HG03520 (cell line): ENCODE results near the gene MIEN1.
"Not testable (repeated sequence)": the region's sequence is repeated elsewhere in the genome, so short reads cannot be mapped to it uniquely, and the experiment has no call there.

Experiments
- ATAC-seq: cut with Tn5 transposase; IDR thresholded peaks from one replicate; pipeline ENCODE4 v1.9.1; 2021; ENCODE audit warnings: mild to moderate bottlenecking, moderate library complexity; ENCODE audit not compliant: unreplicated experiment

The MIEN1 gene

DNA sequence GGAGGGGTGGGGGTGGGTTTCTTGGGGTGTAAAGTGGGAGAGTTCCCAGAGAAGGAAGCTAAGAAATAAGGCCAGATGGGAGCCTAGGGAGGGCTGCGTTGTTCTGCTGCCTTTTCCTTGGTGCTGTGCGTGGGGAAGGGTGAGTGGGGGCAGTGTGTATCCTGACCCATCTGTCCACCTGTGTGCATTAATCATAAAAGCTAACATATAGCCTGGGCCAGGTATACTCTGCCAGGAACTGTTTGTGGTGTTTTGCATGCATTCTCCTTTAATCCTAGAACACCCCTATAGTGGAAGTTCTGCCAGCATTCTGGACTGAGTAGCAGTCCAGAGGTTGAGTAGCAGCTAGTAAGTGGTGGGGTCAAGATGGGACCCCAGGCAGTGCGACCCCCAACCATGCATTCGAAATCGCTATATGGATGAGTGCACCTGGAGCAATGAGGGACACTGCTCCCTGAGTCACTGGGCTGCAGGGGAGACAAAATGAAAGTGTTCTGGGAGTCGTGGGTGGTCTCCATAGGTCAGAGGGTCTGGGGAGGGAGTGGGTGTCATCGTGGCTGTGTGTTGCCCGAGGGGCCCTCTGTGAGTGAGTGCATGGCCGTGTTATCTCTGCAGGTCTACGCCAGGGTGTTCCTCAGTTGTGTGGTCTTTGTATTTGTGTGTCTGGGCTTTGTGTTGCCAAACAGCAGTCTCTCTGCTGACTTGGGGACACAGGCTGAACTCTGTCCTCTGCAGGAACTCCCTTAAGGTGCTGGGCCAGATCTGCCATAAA, 29.1 kb downstream of the MIEN1 start:
- ATAC-seq = no peak

DNA sequence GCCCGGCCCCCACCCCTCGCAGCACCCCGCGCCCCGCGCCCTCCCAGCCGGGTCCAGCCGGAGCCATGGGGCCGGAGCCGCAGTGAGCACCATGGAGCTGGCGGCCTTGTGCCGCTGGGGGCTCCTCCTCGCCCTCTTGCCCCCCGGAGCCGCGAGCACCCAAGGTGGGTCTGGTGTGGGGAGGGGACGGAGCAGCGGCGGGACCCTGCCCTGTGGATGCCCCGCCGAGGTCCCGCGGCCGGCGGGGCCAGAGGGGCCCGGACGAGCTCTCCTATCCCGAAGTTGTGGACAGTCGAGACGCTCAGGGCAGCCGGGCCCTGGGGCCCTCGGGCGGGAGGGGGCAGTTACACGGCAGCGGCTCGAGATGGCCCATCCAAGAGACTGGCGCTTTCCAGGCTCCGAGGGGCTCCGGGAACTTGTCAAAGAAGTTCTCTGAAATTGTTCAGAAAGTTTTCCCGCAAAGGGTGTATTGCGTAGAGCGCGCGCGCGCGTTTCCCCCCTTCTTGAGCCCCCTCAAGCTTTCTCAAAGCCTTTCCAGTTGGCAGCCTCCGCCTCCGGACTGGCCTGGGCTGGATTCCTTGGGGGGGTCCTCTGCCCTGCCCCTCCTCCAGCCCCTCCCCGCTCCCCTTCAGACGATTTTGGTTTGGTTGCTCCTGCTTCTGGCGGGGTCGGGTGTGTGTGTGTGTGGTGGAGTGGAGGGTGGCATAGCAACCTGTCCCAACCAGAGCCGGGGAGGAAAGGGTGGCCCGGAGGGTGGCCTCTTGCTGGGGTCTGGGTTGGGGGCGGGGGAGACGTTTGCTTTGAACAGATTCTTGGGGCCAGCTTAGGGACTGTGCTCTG, 30.0 kb downstream of the MIEN1 start:
- no peak for ATAC-seq

DNA sequence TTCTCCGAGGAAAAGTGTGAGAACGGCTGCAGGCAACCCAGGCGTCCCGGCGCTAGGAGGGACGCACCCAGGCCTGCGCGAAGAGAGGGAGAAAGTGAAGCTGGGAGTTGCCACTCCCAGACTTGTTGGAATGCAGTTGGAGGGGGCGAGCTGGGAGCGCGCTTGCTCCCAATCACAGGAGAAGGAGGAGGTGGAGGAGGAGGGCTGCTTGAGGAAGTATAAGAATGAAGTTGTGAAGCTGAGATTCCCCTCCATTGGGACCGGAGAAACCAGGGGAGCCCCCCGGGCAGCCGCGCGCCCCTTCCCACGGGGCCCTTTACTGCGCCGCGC, 30.5 kb downstream of the MIEN1 start, which contains the start of gene ERBB2:
Gene ERBB2 (plus strand): TSS at position 247 of the 330 bp plus-strand sequence. CDS start 175 bp downstream, outside the sequence.
- ATAC-seq = no peak

DNA sequence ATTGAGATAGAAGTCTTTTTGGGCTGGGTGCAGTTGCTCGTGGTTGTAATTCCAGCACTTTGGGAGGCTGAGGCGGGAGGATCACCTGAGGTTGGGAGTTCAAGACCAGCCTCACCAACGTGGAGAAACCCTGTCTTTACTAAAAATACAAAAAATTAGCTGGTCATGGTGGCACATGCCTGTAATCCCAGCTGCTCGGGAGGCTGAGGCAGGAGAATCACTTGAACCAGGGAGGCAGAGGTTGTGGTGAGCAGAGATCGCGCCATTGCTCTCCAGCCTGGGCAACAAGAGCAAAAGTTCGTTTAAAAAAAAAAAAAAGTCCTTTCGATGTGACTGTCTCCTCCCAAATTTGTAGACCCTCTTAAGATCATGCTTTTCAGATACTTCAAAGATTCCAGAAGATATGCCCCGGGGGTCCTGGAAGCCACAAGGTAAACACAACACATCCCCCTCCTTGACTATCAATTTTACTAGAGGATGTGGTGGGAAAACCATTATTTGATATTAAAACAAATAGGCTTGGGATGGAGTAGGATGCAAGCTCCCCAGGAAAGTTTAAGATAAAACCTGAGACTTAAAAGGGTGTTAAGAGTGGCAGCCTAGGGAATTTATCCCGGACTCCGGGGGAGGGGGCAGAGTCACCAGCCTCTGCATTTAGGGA, 31.0 kb downstream of the MIEN1 start:
- not testable (repeated sequence) for ATAC-seq

DNA sequence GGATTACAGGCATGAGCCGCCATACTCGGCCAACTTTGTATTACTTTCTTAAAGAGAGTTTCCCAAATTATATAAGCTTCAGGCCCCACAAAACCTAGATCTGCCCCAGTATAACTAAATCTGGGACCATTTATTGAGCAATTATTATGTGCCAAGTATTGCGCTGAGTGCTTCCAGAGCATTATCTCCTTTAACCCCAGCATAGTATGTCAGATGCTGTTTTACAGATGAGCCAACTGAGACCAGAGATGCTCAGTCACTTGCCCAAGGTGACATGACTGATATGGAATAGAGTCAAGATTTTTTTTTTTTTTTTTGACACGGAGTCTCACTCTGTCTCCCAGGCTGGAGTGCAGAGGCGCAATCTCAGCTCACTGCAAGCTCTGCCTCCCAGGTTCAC, 32.4 kb downstream of the MIEN1 start:
- ATAC-seq = no peak

DNA sequence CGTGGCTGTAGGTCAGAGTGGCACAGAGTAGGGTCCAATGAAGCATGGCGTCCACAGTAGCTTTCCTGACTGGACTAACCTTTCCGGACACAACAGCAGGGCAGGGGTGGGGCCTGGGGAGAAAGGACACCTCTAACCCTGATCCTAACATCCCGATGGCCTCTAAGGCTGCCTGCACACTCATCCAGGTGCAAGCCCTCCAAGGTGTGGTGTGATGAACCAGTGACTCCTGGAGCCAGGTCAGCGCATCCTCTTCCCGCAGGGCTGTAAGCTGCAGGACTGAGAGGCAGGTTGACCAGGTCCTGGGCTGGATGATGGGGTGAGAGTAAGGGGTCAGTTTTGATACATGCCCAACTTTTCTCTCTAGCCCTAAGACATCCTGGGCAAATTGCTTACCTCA, 33.6 kb downstream of the MIEN1 start:
- ATAC-seq = no peak

DNA sequence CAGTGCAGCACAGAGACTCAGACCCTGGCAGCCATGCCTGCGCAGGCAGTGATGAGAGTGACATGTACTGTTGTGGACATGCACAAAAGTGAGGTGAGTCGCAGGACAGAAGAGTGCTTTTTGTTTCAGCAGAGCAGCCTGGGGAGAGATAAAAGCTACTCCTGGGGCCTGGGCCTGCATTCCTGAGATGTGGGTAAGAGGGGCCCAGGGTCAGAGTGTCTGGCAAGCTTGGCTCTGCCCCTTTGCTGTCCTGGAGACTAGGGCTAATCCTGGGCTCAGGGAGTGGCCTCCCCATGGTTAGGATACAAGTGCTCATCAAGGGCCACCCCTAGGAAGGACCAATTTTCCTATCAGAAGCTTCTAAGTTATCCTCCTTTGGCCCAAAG, 35.2 kb downstream of the MIEN1 start:
- no peak for ATAC-seq

DNA sequence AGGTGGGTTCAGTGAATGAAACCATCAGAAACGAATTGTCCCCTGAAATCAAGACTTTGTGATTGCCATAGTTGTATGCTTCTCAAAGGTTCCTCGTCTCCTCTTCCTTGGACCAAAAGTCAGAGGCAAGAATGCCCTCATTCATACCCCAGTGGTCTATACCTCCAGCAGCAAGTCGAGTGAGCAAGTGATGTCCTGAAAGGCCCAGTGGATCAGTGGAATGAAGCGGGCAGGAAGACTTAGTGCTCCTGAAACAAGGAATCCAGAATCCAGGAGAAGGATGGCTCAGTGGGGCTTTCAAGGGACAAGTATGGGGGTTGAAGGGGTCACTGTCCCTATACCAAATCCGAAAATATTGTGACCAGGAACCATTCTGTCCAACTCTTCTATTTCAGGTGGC, 35.7 kb downstream of the MIEN1 start:
- ATAC-seq = no peak

DNA sequence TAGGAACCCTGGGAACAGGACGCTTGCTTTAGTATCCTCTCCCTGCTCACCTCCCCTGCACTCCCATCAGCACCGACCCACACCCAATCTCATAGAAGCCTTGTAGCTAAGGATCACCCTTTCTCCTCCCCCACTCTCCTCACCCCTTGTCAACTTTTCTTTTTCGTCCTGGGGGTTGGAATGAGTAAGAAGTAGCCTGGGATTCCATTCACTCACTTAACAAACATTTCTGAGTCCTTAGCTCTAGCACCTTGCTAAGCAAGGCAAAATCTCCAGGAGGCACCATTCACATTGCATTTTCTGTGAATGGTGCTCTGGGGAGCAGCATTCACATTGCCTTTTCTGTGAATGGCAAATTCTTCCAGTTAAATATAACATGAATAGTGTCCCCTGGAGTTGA, 41.4 kb downstream of the MIEN1 start:
- no peak for ATAC-seq

DNA sequence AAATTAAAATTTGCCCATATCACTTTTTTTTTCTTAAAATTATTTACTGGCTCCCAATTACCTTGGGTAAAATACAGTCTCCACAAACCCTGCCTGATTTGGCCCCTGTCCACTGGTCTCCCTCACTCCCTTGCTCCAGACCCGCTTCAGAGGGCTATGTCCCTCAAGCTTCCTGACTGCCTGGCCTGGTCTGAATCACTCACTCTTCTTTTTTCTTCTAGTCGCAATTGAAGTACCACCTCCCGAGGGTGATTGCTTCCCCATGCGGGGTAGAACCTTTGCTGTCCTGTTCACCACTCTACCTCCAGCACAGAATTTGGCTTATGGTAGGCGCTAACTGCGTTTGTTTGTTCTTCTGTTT, 41.9 kb downstream of the MIEN1 start:
- no peak for ATAC-seq

DNA sequence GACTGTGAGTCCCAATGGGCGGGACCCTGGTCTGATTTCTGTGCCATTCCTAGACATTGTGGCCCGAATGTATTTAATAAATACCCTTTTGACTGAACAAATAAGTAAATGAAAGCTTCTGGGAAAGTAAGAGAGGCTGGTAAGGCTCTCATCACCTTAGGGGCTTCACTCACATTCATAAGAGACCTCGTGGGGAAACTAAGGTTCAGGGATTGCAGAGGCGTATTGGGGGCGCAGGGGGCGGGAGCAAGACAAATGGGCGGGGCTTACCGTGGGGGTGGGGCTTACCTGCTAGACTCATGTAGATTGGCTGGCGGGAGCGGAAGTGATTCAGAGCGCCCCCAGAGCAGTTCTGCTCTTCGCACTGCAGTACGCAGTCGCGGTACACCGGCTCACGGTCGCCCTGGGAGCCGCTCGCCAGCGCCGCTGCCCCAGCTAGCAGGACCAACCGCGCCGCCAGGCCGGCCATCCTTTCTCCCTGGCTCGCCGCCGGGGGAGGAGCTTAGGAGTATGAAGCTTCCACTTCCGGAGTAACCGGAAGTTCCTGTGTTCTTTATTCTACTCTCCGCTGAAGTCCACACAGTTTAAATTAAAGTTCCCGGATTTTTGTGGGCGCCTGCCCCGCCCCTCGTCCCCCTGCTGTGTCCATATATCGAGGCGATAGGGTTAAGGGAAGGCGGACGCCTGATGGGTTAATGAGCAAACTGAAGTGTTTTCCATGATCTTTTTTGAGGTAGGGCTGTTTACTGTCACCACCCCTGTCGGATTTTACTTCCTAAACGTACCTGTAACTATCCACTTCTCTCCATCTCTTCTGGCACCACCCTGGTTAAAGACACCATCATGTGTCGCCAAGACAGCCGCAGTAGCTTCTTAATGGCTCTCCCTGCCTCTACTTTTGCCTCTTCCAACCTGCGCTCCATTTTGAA, 42.5 kb downstream of the MIEN1 start, which contains the start of gene PGAP3:
Gene PGAP3 (minus strand): TSS at position 512 of the 929 bp plus-strand sequence. CDS start 43 bp downstream, at position 469.
- peak; percentile 79 for ATAC-seq

DNA sequence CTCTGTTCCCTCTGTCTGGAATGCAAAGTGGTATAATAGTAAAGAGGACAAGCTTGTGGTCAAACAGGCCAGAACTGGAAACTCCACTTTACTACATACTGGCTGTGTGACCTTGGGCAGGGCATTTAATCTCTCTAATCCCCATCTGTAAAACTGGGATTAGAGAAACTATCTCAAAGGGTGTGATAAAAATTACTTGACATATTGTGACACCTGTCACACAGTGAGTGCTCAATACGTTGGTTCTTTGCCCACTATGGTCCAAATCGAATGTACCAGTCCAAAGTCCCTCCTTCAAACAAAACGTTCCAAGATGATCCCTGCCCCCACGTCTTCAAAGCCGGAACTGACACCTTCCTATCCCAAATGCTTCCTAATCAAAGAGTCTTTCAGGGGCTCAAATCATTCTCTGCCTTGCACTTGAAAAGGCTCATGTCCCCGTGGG, 43.2 kb downstream of the MIEN1 start:
- no peak for ATAC-seq

DNA sequence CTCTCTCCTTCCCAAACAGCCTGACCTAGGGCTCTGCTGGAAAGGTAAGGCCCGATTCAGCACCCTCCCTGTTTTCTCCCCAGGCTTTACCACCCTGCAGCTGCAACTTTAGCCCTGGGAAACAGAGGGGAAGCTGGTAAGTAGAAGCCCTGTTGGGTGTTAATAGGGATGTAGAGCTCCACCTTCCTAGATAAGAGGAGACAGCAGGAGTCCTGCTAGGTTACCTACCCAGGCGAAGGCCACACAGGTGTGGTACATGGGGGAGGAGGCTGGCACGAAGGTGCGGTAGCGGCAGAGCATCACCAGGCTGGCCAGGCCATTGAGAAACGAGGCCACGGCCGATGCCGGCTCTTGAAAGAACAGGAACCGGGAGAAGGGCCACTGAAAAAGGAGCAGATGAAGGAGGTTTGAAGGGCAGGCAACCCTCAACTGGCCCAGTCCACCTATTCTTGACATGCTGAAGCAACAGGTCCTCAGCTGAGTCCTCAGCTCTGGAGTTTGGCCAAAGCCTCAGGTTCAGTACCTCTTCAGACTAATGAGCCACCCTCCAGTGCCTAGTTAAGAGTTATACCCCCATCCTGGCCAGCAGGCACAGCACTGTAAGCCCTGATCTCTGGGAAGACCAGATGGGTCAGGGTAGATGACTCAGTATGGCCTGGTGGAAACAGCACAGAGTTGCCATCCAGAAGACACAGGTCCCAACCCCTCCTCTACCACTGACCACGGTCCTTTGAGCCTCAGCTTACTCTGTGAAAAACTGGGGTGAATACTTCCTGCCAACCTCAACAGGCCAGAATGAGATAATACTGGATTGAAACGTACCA, 45.8 kb downstream of the MIEN1 start:
- ATAC-seq = no peak

DNA sequence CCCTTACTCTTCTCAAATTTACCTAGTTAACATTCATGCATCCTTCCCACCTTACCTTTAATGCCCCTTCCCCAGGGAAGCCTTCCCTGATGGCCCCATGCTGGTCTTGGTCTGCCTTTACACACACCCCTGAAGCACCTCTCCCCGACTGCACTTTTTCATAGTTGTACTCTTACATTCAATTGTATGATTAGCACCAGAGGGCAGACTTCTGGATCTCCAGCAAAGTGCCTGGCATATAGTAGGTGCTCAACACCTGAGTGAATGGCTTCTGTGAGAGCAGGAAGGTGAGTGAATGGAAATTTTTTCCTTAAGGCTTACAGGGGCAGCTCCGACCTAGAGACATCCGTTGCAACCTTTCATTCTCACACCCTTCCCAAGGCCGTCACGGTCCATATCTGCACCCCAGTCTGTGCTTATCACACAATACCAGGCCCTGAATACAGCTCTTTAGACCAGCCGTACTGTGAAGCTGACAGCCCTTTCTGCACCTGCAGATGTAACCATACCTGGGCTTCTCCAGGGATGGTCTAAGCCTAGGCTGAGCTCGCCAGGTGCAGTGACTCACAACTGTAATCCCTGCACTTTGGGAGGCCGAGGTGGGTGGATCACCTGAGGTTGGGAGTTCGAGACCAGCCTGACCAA, 46.9 kb downstream of the MIEN1 start:
- no peak for ATAC-seq

DNA sequence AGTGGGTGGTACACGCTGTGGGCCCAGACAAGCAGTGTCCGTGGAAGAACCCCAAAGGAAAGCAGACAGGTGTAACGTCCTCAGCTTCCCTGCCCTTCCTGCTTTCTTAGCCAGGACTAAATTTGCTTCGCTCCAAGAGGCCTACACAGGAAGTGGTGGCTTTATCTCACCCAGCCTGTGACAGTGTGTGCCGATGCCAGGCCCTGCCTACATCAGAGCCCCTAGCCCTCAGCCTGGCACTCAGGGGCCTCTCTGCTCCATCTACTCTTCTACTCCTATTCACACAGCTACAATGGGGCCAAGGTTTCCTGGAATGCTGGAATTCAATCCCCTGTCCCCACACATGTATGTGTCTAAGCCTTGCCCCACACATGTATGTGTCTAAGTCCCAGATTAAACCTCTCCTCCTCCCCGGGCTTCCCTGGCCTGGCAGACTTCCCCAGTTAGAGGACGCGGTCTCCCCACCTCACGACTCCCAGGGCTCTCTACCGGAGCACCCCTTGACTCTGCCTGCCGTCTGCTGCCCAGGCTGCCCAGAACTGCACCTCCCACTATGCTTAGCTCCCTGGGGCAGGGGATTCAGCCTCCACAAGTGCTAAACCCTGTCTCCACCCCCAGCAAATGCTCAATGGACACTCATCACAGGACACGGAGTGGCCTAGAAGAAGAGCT, 50.7 kb downstream of the MIEN1 start:
- ATAC-seq = no peak
